NCI-H82 treated with DMSO at 0.1 percent for 48 hours (cell line): ENCODE measurements around the gene PRPF38A.

Experiments
- DNase-seq: peaks from one replicate; lab custom pipeline; 2025; ENCODE audit not compliant: unreplicated experiment; lab: John Stamatoyannopoulos, UW

The PRPF38A gene

GRCh38 chr1:52460694-52461093, 56.3 kb downstream of the PRPF38A start:
- DNase-seq, result no peak

GRCh38 chr1:52461821-52462220, 57.4 kb downstream of the PRPF38A start:
- no peak for DNase-seq

GRCh38 chr1:52463891-52464290, 59.5 kb downstream of the PRPF38A start:
- DNase-seq, result no peak

- DNase-seq, result no peak
Observed at GRCh38 chr1:52469108-52469507, 64.7 kb downstream of the PRPF38A start.
